ENCODE data around the gene UBQLN3.
A peak's percentile ranks its signal among the peaks of the same experiment; 100 is the strongest.

Gene UBQLN3

GRCh38 chr11:5486003-5486402 lies 23.8 kb downstream of the UBQLN3 start:
- H3K4me3 Mint-ChIP-seq, result no peak overlapping the region
- no peaks in the 10 kb centered on the region for H3K36me3 Mint-ChIP-seq

DNA sequence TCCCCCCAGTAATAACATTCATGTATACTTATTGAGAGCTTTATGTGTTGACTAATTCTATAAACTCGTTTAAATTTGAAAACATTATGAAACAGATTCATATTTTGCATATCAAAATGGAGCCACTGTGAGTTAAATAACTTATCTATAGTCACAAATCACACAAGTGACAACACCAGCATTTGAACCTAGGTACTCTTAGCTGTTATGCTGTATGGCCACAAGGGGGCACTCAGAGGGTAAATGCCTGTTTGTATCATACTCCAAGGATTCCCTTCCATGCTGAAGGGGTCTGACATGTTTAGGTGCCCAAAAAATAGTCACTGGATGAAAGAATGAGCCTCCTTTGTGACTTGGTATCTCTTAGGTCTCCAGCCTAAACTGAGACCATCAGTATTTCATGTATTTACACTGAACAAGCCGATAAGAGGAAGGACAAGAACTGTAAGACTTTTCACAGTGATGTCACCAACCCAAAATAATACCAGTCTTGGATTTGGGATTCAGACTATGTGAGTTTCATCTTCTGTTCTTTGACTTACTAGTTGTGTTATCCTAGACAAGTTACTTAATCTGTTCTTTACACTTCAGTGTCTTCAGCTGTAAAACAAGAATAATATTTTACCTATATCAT lies 33.5 kb downstream of the UBQLN3 start:
- peaks cover 13% of the 10 kb centered on the region for H3K27me3 Mint-ChIP-seq
- no peaks in the 10 kb centered on the region for H3K36me3 Mint-ChIP-seq
- H3K4me3 Mint-ChIP-seq, result no peak overlapping the region
- no peaks in the 10 kb centered on the region for H3K9me3 Mint-ChIP-seq
- no peak overlapping the region for H3K27ac Mint-ChIP-seq
- no peaks in the 10 kb centered on the region for H3K4me1 Mint-ChIP-seq
- no peak for ATAC-seq

More at GRCh38 chr11:5486003-5486402, 23.8 kb downstream of the UBQLN3 start:
- peak; percentile 27 for ATAC-seq
- no peak overlapping the region for H3K27ac Mint-ChIP-seq
- H3K9me3 Mint-ChIP-seq, result no peaks in the 10 kb centered on the region
- H3K27me3 Mint-ChIP-seq, result no peaks in the 10 kb centered on the region
- H3K4me1 Mint-ChIP-seq, result peaks cover 6% of the 10 kb centered on the region

DNA sequence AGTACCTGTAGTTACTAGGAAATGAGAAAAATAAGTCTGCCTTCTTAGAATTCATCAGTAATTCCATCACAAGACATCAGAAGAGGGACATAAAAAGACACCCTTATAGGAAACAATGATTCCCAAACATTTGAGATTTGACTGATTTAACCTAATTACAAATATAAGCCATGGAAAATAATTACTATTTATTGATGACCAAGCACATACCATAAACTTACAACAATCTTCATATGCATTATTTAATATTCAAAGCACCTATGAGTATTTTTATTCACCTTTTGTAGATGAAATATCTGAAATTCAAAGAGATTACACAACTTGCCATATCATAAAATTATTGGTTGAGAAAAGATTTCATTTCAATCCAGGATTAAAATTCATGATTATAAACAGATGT lies 35.8 kb downstream of the UBQLN3 start:
- H3K27ac Mint-ChIP-seq, result no peak overlapping the region
- H3K36me3 Mint-ChIP-seq, result no peaks in the 10 kb centered on the region
- H3K27me3 Mint-ChIP-seq, result peaks cover 25% of the 10 kb centered on the region
- no peak overlapping the region for H3K4me3 Mint-ChIP-seq
- no peaks in the 10 kb centered on the region for H3K4me1 Mint-ChIP-seq
- no peaks in the 10 kb centered on the region for H3K9me3 Mint-ChIP-seq
- no peak for ATAC-seq

DNA sequence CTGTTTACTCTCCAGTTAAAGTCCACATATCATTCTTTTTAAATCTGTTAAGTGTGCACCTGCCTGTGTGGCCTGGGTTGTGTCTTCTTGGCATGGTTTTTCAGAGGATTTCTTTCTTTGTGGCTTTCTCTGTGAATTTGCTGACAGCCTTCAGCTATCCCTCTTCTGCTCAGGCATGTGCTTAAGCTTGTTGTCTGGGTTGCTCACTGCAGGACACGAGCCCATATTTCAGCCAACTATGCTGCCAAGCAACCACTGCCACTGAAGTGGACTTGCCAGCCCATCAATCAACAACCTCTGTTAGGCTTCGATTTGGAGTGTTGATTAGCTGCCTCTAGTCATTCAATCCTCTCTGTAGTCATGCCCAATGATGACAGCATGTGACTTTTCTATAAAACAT lies 42.2 kb downstream of the UBQLN3 start:
- no peak overlapping the region for H3K27ac Mint-ChIP-seq
- H3K36me3 Mint-ChIP-seq, result no peaks in the 10 kb centered on the region
- no peak for ATAC-seq
- no peak overlapping the region for H3K4me3 Mint-ChIP-seq
- no peaks in the 10 kb centered on the region for H3K9me3 Mint-ChIP-seq
- peaks cover 12% of the 10 kb centered on the region for H3K27me3 Mint-ChIP-seq
- H3K4me1 Mint-ChIP-seq, result no peaks in the 10 kb centered on the region

GRCh38 chr11:5460983-5461621 lies 48.7 kb downstream of the UBQLN3 start:
- H3K9me3 Mint-ChIP-seq, result peaks cover 5% of the 10 kb centered on the region
- no peak overlapping the region for H3K4me3 Mint-ChIP-seq
- H3K27ac Mint-ChIP-seq, result no peak overlapping the region
- H3K36me3 Mint-ChIP-seq, result no peaks in the 10 kb centered on the region
- H3K27me3 Mint-ChIP-seq, result peaks cover 7% of the 10 kb centered on the region
- H3K4me1 Mint-ChIP-seq, result no peaks in the 10 kb centered on the region
- no peak for ATAC-seq

Data from stimulated activated memory B cell treated with anti-CD40 and anti-IgM and Interleukin-4, amounts not matched to agents 10 μg/mL and 1 μg/mL and 100 μg/mL, for 72 hours (primary cell).